ENCODE results near the gene NTRK3.

NTRK3 gene

DNA sequence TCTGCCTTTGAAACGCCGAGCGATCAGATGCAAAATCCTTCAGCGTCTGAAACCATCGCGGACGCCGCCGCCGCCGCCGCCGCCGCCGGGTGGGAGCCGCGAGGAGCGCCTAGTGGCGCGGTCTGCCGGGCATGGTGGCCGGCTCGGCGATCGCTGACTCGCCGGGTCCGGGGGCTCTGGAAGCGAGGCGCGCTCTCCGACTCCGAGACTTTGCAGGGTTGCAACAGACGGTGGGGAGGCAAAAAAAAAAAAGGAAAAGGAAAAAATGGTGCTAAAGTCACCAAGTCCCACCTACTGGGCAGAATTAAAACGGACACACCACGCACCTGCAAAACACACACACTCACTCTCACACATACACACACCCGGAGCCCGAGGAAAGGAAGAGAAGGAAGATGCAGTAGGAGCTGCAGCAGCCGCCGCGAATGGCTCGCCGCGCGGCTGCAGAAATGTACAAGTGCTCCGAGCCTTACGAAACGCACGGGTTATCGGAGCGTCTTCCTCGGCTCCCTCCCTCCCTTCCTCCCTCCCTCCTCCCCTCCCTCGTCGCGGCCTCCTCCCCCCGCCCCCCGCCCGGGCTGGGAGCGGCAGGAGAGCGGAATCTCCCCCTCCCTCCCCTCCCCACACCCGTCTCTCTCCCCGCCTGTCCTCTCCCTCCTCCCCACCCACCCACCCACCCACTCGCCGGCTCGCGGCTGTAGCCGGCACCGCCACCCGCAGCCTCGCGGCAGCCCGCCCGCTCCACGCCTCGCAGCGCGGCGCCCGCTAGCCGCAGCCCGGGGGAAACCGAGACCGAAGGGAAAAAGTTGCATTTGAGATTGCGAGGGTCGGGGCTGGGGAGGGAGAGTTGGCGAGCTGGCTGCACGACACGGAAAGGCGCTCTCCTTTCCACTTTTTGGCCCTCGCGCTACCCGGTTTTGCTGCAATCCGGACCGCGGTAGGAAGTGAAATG lies at the start of gene NTRK3:
TSS of gene NTRK3 (minus strand) at position 461 of the 952 bp plus-strand sequence. CDS start 586 bp downstream, outside the sequence.
- DNase-seq (ENCODE audit: low read depth in 2 of 2) = no peak

DNA sequence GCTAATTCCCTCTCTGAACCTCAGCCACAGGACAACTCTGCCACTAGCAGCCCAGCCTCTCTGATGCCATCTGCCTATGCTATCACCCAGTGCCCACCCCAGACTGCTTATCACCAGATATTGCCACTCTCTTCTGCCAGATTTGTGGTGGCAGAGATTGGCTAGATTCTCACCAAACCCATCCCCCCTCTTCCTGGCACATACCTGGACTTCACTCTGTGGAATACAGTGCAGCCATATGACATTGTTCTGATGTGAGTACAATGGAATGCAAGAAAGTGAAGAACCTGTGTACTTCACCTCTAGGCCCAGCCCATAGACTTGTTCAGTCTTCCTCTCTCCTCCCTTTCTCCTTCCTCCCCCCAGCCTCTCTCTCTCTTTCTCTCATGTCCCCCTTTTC lies 46.9 kb upstream of the NTRK3 start:
- no peak for DNase-seq (ENCODE audit: low read depth in 2 of 2)

DNA sequence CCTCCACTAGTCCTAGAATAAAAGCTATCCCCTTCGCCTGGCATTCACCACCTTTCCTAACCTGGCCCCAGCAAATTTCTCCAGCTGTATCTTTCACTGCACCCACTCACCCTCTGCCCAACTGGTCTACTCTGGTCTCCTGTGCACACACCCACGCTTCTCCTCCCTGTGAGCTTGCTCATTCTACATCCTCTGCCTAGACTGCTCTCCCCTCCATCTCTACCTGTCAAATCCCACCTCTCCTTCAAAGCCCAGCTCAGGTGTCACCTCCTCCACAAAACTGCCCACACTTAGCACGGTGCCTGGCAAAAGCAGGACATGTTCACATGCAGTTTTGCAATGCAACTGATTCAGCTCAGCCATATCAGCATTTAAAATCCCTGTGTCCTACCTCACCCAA lies 45.8 kb upstream of the NTRK3 start:
- DNase-seq (ENCODE audit: low read depth in 2 of 2) = no peak

DNA sequence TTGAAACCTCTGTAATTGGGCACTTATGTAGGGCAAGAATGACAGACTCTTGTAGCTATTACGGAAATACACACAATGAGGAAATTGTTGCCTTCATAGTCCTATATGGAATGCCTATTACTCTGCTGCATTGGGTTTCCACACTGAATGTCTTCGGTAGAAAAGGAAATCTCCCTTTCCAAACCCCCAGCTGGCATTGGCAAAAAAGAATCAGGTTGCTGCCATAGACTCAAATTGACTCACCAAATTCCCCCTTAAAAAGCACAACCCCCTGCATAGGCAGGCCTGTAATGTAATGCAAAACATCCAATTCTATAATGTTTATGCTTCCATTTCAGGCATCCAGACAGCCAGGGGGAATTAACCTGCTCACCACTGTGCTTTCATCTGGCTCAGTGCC lies 44.8 kb upstream of the NTRK3 start:
- no peak for DNase-seq (ENCODE audit: low read depth in 2 of 2)

DNA sequence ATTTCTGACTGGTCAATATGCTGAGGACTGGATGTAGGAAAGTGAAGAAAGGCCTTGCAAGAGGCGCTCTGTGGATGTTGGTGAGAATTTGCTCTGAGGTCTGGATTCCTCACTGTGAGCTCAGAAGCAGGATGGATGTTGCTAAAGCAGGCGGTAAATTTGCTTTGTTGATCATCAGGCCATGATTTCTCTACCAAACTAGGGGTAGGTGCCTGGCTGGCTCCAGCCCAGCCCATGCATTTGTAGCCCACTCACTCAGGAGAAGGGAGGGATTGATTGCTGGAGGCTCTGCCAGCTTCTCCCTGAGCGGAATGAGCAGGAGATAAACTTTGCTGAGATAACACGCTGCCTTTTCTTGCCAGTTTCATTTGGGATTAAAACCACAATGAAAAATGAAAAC lies 44.3 kb upstream of the NTRK3 start:
- no peak for DNase-seq (ENCODE audit: low read depth in 2 of 2)

GRCh38 chr15:88300089-88300488 lies 43.5 kb upstream of the NTRK3 start:
- no peak for DNase-seq (ENCODE audit: low read depth in 2 of 2)

- DNase-seq (ENCODE audit: low read depth in 2 of 2) = no peak
These were observed 43.0 kb upstream of the NTRK3 start for GRCh38 chr15:88299497-88299896.

GRCh38 chr15:88288661-88289060 lies 32.1 kb upstream of the NTRK3 start:
- no peak for DNase-seq (ENCODE audit: low read depth in 2 of 2)

GRCh38 chr15:88288206-88288605 lies 31.7 kb upstream of the NTRK3 start:
- DNase-seq (ENCODE audit: low read depth in 2 of 2) = no peak

DNA sequence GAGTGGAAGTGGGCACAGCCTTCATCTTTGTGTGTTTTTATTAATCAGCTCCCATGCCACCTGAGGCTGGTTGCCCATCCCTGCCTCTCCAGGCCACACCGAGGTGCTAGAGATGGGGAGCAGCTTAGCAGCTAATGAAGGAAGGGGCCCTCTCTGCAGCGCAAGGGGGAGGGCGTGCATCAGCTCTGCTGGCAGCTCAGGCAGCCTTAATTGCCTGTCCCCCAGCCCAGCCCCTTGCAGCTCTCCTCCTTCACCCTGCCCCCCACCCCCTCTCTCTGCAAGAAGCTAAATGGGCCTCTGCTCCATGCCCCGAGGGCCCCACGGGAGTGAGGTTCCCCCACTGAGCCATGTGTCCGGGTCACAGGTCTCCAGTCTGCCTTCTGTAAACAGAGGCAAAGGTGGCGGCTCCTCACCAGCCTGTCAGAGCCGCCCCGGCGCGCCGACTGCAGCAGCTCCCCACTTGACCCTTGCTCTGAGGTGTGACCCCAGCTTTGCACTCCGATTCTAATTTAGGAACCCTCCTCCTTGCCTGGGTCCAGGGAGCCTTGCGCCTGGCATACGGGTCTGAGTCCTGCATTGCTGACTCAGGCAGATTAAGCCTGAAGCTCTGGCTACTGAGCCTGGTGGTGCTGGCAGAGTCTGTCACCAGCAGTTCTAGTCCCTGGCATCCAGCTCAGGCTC lies 27.9 kb upstream of the NTRK3 start:
- DNase-seq (ENCODE audit: low read depth in 2 of 2) = no peak

DNA sequence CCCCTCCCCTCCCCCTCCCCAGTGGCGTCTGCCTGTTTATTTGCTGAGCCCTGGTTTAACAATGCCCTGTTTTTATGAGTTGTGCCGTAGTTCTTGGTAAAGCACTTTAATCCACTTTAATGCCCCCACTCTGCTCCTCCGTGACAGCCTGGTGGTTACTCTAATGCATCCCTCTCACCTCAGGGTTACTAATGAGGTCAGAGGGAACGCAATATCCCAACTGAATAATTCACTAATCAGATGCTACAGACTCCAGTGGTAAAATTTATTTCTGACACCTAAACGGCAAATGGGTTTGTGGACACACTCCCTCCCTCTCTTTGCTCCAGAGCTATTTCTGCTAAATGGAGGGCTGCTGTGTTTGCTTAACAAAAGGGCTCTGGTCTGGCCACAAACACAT lies 26.1 kb upstream of the NTRK3 start:
- DNase-seq (ENCODE audit: low read depth in 2 of 2) = no peak

- DNase-seq (ENCODE audit: low read depth in 2 of 2) = no peak
These were observed 20.4 kb upstream of the NTRK3 start for GRCh38 chr15:88276821-88277410.

DNA sequence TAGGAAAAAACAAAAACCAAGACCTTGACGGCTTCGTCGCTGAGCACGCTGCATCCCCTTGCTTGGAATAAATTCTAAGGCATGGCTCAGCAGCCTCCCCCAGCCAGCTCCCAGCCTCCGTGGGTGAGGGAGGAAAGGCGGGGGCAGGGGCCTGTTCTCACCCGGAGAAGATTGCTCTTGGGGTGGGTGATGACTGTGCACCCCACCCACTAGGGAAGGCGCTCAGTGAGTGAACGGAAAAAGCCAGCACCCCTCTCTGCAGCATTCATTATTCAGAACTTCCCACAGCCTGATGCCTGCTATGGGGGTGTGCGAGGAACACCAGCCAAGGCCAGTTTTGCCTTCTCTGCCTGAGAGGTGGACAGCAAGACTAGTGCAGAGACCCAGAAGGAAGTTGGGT lies 19.3 kb upstream of the NTRK3 start:
- no peak for DNase-seq (ENCODE audit: low read depth in 2 of 2)

GRCh38 chr15:88274553-88275460 lies 18.3 kb upstream of the NTRK3 start:
- peak; percentile 2 to 13 for DNase-seq (ENCODE audit: low read depth in 2 of 2)

DNA sequence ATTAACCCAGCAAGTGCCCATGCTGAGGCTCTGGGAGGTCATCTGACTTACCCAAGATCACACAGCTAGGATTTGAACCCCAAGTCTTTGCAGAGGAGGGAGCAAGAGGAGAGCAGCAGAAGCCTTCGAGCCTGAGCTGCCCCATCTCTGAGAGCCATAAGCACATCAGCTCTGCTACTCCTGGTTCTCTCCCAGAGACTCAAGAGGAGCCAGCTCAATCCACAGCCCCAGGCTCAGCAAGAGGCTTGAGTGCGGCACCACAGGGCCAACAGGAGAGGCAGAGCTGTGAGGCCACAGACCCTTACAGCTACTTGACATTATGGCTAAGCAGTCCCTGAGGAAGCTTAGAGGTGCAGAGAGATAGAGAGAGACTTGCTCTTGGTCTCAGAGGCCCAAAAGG lies 15.9 kb upstream of the NTRK3 start:
- DNase-seq (ENCODE audit: low read depth in 2 of 2) = no peak

GRCh38 chr15:88269356-88270062 lies 13.0 kb upstream of the NTRK3 start:
- DNase-seq (ENCODE audit: low read depth in 2 of 2) = no peak

DNA sequence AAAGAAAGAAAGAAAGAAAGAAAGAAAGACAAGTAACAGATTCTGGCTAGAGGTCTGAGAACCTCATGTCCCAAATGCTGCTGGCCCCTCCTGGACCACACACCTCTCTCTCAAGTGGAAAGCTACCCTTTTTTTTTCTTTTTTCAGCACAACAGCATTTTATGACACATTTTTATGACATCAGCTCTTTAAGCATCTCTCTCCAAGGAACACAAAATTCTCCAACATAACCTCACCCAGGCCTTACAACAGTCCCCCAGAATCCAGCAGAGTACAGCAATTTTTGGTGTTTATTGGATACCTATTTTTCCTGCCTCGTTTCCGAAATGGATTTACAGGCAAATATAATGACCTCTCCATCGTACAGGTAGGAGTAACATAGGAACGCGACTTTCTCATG lies 11.2 kb upstream of the NTRK3 start:
- no peak for DNase-seq (ENCODE audit: low read depth in 2 of 2)

GRCh38 chr15:88266170-88266569 lies 9.6 kb upstream of the NTRK3 start:
- DNase-seq (ENCODE audit: low read depth in 2 of 2) = no peak

DNA sequence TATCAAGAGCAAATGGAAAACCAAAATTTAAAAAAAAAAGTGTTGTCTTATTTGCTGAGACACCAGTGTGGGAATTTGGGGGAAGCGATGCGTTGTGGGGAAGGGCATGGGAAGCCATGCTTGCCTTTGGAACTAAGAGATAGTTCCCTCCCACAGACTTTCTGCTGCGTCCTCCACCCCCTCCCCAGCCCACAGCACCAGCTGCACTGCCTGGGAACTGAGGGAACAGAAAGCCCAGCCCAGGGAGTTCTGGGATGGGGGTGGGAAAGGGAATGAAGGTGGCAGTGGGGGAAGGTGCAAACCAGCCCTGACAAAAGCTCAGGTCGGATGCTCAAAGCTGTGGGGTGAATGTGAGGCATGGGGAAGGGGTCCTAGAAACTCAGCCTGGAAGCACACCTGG lies 8.1 kb upstream of the NTRK3 start:
- DNase-seq (ENCODE audit: low read depth in 2 of 2) = no peak

- no peak for DNase-seq (ENCODE audit: low read depth in 2 of 2)
These were observed 5.5 kb upstream of the NTRK3 start for GRCh38 chr15:88262064-88262463.

GRCh38 chr15:88258093-88258641 lies 1.6 kb upstream of the NTRK3 start:
- no peak for DNase-seq (ENCODE audit: low read depth in 2 of 2)

Data from stimulated activated CD8-positive, alpha-beta memory T cell treated with anti-CD3 and anti-CD28 coated beads, Interleukin-15, amount 100 ng/mL, for 4 hours (primary cell).